Muscle layer of colon (tissue), 2 donors: ENCODE measurements around the gene SCUBE1.
"Not testable (repeated sequence)": the region's sequence is repeated elsewhere in the genome, so short reads cannot be mapped to it uniquely, and the experiment has no call there.

ENCODE experiments used
- H3K27ac ChIP-seq: one replicate; pipeline ENCODE4 v1.7.0; 2013; ENCODE audit warnings: low read depth, mild to moderate bottlenecking, low read length, moderate library complexity
- H3K27me3 ChIP-seq, 2 donors: one replicate each; pipeline ENCODE4 v1.7.0; 2013; ENCODE audit warnings: low read length in 2 of 2, mild to moderate bottlenecking in 2 of 2; ENCODE audit not compliant: insufficient read depth in 2 of 2, control insufficient read depth in 1 of 2
- H3K36me3 ChIP-seq: one replicate; pipeline ENCODE4 v1.7.0; 2013; ENCODE audit warnings: mild to moderate bottlenecking, low read length; ENCODE audit not compliant: insufficient read depth
- H3K4me1 ChIP-seq: one replicate; pipeline ENCODE4 v1.7.0; 2013; ENCODE audit warnings: mild to moderate bottlenecking, low read length; ENCODE audit not compliant: insufficient read depth
- H3K4me3 ChIP-seq, 2 donors: one replicate each; pipeline ENCODE4 v1.7.0; 2013; ENCODE audit warnings: low read length in 2 of 2, low read depth in 1 of 2, mild to moderate bottlenecking in 1 of 2, moderate library complexity in 1 of 2
- H3K9ac ChIP-seq: one replicate; pipeline ENCODE4 v1.7.0; 2013; ENCODE audit warnings: low read length
- H3K9me3 ChIP-seq: one replicate; pipeline ENCODE4 v1.7.0; 2013; ENCODE audit warnings: mild to moderate bottlenecking, low read length
- donor health status: abdominal sarcoma.
- donor health status: Adenocarcinoma of cecum.

The SCUBE1 gene

DNA sequence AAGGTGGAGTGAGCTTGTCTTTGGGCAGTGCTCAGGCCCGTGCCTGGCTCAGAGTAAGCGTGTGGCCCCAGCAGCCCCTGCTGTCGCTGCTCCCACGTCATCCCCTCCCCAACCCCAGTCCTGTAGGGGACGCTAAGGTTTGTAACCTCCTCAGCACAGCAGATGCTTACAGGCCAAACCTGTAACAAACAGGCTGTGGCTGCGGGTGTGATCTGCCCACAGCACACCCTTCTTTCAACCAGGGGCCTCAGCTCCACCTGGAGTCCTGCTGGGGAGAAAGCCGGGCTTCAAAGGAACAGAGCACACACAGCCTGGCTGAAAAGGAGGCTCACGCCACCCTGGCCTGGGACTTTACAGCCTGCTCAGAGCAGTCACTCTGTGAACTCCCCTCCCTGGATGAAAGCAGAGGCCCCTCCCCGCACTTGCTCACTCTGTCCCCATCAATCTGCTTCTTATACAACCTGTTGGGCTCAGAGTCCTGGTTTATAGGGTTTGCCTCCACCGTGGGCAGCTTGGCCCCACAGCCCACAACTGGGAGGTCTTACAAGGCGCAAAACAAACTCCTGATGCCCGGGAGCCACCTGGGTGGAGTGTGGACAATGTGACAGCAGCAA lies 54.3 kb downstream of the SCUBE1 start:
- no peaks in the 10 kb centered on the region for H3K36me3 ChIP-seq
- H3K9ac ChIP-seq = peak overlapping the region; percentile 2
- no peaks in the 10 kb centered on the region for H3K9me3 ChIP-seq
- peaks cover 0 to 4% of the 10 kb centered on the region in 2 donors for H3K27me3 ChIP-seq
- H3K4me3 ChIP-seq = peak overlapping the region in 1 of 2 donors; percentile 39
- H3K27ac ChIP-seq = peak overlapping the region; percentile 61
- H3K4me1 ChIP-seq = peaks cover 45% of the 10 kb centered on the region

DNA sequence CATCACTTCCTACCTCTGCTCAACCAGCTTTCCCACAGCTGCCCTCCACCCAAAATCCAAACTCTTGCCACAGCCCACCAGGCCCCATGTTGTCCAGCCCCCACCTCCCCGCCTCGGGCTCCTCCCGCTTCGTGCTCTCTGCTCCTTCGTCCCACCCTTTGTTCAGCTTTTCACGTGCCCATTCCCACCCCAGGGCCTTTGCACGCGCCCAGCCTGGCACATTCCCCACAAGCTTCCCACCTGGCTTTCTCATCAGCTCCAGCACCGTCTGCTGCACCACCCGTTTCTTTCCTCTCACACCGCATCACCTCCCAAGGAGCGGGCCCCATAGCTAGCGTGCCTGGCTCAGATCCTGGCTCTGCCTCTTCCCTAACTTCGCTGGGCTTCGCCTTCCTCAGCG lies 54.8 kb downstream of the SCUBE1 start:
- no peak overlapping the region for H3K27ac ChIP-seq
- peaks cover 0 to 4% of the 10 kb centered on the region in 2 donors for H3K27me3 ChIP-seq
- H3K9me3 ChIP-seq = no peaks in the 10 kb centered on the region
- no peaks in the 10 kb centered on the region for H3K36me3 ChIP-seq
- no peak overlapping the region for H3K4me3 ChIP-seq
- no peak overlapping the region for H3K9ac ChIP-seq
- H3K4me1 ChIP-seq = peaks cover 41% of the 10 kb centered on the region

DNA sequence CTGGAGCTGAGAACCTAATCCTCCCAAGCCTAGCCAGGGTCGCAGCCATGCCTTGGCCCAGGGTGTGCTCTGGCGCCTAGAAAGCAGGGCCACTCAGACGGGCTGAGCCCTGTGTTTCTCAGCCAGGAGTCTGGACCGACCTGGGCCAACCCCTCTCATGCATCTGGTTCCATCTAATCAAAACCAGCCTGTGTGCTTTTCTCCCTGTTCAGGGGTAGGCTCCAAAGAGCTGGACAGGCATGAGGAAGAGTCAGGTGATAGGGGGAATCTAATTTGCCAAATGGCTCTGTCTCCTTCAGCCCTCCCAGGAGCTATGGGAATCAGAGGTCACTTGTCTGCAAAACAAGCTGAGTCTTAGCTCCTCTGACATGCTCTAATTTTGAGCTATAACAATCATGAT lies 55.7 kb downstream of the SCUBE1 start:
- Histone ChIP-seq H3K27me3 (peaks cover 0 to 4% of the 10 kb centered on the region in 2 donors), H3K4me1 (peaks cover 32% of the 10 kb centered on the region), H3K27ac (no peak overlapping the region), H3K9ac (no peak overlapping the region), H3K36me3 (no peaks in the 10 kb centered on the region), H3K9me3 (no peaks in the 10 kb centered on the region), H3K4me3 (no peak overlapping the region)

DNA sequence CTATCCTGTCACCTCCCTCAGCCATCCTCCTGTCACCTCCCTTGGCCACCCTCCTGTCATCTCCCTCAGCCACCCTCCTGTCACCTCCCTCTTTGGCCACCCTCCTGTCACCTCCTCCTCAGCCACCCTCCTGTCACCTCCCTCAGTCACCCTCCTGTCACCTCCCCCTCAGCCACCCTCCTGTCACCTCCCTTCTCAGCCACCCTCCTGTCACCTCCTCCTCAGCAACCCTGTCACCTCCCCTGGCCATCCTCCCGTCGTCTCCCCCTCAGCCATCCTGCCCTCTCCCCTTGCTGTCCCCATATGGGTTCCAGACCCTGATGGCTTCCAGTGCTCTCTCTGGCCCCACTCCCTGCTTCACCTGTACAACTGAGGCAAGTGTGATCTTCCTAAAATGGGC lies 61.8 kb downstream of the SCUBE1 start:
- no peak overlapping the region for H3K27ac ChIP-seq
- no peaks in the 10 kb centered on the region for H3K36me3 ChIP-seq
- H3K9me3 ChIP-seq = no peaks in the 10 kb centered on the region
- no peak overlapping the region for H3K9ac ChIP-seq
- peaks cover 16% of the 10 kb centered on the region for H3K4me1 ChIP-seq
- H3K27me3 ChIP-seq = no peaks in the 10 kb centered on the region
- H3K4me3 ChIP-seq = no peak overlapping the region

DNA sequence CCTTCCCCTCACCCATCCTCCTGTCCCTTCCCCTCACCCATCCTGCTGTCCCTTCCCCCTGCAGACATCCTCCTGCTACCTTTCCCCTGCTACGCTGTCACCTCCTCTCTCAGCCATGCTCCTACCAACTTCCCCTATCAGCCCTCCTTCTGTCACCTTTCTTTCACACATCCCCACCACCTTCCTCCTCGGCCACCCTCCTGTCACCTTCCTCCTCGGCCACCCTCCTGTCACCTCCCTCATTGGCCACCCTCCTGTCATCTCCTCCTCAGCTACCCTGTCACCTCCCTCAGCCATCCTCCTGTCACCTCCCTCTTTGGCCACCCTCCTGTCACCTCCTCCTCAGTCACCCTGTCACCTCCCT lies 62.7 kb downstream of the SCUBE1 start:
- H3K9ac ChIP-seq, H3K9me3 ChIP-seq, H3K27ac ChIP-seq, H3K36me3 ChIP-seq, H3K4me3 ChIP-seq, H3K27me3 ChIP-seq: not testable (repeated sequence)
- peaks cover 16% of the 10 kb centered on the region for H3K4me1 ChIP-seq

DNA sequence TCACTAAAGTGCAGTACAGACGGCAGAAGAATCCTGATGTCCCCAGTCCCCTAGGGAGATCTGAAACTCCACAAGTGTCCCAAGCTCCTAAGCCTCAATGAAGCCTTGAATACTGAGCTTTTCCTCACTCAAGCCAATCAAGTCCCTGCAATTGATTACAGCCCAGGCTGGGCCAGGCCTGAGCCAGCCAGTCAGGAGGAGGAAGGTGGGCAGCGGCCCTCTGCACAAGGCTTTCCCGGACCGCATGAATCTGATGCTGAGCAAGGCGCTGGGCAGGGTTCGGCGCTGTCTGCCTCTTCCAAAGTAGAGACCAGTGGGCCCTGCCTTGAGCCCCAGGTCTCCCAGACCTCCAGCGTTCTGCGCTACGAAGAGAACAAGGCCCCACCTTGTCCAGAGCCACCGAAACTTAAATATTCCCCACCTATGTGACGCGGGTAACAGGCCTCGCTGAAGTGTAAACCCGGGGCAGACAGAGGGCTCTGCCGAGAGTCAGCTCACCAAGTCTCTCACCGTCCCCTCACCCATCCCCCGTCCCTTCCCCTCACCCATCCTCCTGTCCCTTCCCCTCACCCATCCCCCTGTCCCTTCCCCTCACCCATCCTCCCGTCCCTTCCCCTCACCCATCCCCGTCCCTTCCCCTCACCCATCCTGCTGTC lies 63.2 kb downstream of the SCUBE1 start:
- no peak overlapping the region for H3K27ac ChIP-seq
- H3K4me1 ChIP-seq = peaks cover 16% of the 10 kb centered on the region
- H3K4me3 ChIP-seq = no peak overlapping the region
- H3K9ac ChIP-seq = no peak overlapping the region
- no peaks in the 10 kb centered on the region for H3K27me3 ChIP-seq
- H3K36me3 ChIP-seq = no peaks in the 10 kb centered on the region
- H3K9me3 ChIP-seq = no peaks in the 10 kb centered on the region

DNA sequence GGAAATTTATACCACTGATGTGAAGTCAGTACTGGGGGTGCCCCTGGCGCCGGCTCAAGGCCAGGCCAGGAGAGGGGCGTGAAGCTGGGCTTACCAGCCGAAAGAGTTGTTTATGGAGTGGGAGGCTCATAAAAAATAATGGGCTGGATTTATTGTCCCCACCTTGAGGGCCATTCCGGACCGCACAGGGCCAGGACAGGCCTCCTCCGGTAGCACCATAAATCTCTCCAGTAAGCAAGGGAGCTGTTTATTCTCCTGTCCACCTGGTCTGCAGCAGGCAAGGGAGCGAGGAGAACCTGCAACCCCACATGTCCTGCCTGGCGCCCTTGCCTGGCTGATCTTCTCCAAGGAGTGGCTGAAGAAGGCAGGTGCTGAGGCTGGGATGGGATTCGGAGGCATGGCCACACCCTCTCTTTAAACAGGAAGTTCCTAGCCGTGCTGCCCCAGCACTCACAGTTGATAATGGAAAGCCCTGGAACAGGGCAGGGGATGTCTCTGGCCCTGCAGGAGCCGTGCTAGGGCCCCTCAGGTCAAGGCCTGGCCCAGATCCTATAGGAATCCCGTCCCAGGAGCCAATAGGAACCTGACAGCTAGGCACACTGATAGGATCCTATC lies 65.1 kb downstream of the SCUBE1 start:
- Histone ChIP-seq H3K27me3 (no peaks in the 10 kb centered on the region), H3K36me3 (no peaks in the 10 kb centered on the region), H3K9ac (no peak overlapping the region), H3K4me3 (no peak overlapping the region), H3K4me1 (peaks cover 16% of the 10 kb centered on the region), H3K9me3 (no peaks in the 10 kb centered on the region), H3K27ac (no peak overlapping the region)

DNA sequence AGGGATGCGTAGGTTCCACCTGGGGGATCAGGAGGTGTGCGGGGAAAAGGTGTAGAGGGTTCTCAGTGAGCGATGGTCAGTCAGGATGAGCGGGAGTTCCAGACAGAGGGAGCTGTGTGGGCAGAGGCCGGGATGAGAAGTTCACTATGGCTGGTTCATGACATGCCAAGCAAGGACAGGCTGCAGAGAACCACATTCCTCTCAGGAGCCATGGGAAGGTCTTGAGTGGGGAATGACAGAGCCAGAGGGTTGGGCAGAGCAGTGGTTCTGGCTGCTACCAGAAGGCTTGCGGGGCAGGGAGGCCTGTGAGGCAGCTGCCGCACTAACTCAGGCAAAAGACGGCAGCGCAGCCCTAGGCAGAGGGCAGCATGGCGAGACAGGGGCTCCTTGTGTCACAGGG lies 66.1 kb downstream of the SCUBE1 start:
- H3K4me3 ChIP-seq = no peak overlapping the region

DNA sequence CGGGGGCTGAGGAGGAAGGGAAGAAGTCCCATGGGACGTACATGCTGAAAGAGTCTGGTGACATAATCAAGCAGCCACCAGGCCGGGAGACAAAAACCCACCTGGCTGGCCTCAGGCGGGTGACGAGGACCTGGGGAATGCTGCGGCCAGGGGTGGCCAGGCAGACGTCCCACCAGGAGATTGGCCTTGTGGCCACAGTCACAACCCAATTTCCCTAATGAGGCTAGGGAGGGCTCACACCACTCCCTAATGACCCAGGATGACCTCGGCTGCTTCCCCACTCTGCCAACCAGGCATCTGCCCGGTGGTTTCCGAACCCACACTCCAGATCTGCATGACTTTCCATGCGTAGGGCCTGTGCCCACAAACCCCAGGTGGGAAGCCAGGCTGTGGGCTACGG lies 66.9 kb downstream of the SCUBE1 start:
- H3K27me3 ChIP-seq = no peaks in the 10 kb centered on the region
- H3K4me3 ChIP-seq = no peak overlapping the region
- no peaks in the 10 kb centered on the region for H3K36me3 ChIP-seq
- no peak overlapping the region for H3K9ac ChIP-seq
- H3K9me3 ChIP-seq = no peaks in the 10 kb centered on the region
- H3K27ac ChIP-seq = no peak overlapping the region
- peaks cover 16% of the 10 kb centered on the region for H3K4me1 ChIP-seq

More for the DNA sequence above, 66.1 kb downstream of the SCUBE1 start:
- Histone ChIP-seq H3K9me3 (no peaks in the 10 kb centered on the region), H3K4me1 (peaks cover 16% of the 10 kb centered on the region), H3K27me3 (no peaks in the 10 kb centered on the region), H3K9ac (no peak overlapping the region), H3K36me3 (no peaks in the 10 kb centered on the region), H3K27ac (no peak overlapping the region)

DNA sequence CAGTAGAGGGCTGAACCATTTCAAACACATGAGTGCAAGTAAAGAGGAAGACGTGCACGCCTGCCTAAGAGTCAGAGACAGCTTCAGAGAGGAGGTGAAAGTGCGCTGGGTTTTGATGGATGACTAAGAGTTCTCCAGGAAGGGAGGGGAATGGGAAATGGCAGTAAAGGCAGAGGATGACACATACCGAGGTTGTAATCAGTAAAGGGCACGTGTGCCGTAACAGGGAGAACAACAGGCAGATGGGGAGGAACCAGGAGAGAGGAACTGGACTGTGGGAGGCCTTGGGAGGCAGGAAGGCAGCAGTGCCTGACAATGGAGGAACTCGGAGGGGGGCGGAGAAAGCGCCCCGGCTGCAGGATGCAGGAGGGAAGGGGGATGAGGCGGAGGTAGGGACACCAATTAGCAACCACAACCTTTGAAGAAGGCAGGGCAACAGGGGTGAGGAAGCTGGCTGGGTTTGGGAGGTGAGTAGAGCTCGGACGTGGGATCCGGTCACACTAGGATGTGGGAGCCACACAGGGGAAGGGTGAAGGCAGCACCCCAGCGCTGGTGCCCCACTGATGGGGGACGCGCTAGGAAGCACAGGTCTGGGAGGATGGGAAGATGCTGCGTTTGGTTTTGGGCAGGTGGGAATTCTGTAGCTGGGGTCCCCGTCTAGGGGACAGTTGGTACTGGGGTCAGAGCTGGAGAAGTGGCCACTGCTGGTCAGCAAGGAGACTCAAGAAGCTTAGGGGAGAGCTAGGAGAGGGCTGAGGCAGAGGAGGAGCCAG lies 67.4 kb downstream of the SCUBE1 start:
- Histone ChIP-seq H3K36me3 (no peaks in the 10 kb centered on the region), H3K4me3 (no peak overlapping the region), H3K9ac (no peak overlapping the region), H3K4me1 (peaks cover 16% of the 10 kb centered on the region), H3K27me3 (no peaks in the 10 kb centered on the region), H3K9me3 (no peaks in the 10 kb centered on the region), H3K27ac (no peak overlapping the region)

DNA sequence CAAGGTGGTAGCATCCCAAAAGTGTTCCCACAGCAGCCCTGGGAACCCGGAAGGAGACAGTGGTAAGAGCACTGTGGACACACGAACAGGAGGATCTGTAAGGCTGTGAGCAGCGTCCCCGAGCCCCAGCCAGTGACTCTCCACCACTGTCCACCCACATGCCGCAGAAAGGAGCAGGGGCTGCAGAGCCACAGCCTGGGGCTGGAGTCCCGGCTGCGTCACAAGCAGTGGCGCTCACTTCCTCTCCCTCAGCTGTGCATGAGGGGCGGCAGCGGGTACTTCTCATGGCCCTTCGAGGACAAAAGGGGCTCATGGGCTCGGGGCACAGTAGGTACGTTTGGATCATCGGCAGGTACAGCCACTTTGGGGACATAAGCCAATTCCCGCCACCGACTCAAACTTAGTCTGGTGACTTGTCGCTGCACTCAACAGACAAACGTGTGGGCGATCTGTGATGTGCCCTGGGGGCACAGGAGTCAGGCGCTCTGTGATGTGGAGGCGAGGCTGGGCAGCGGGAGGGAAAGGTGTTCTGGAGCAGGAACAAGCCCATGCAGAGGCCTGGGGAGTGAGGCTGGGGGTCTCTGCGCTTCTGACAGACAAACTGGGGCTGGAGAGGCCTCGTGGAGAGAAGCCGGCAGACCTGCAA lies 68.5 kb downstream of the SCUBE1 start:
- H3K9me3 ChIP-seq = no peaks in the 10 kb centered on the region
- H3K4me1 ChIP-seq = peaks cover 16% of the 10 kb centered on the region
- no peak overlapping the region for H3K27ac ChIP-seq
- H3K9ac ChIP-seq = no peak overlapping the region
- no peaks in the 10 kb centered on the region for H3K27me3 ChIP-seq
- no peaks in the 10 kb centered on the region for H3K36me3 ChIP-seq
- no peak overlapping the region for H3K4me3 ChIP-seq
